Neutrophil (primary cell): ENCODE measurements around the gene MAPK11.

Source experiments
- H3K27ac ChIP-seq: fragments of 200-600 bp; sonication (generic); 2 replicates; pipeline ENCODE4 v1.5.1; 2016; ENCODE audit warnings: mild to moderate bottlenecking, moderate library complexity
- H3K27me3 ChIP-seq: fragments of 200-600 bp; sonication (generic); 2 replicates; pipeline ENCODE4 v1.6.0; 2016; ENCODE audit warnings: mild to moderate bottlenecking
- H3K36me3 ChIP-seq: fragments of 200-600 bp; sonication (generic); 2 replicates; pipeline ENCODE4 v1.5.1; 2017
- H3K4me1 ChIP-seq, 2 experiments: fragments of 200-600 bp in 1 of 2; sonication (generic) in 1 of 2; 1 replicate in 1 of 2; 2 replicates in 1 of 2; pipeline versions ENCODE4 v1.5.1 to v1.6.1; 2013 to 2016; ENCODE audit warnings: low read depth in 1 of 2, low read length in 1 of 2, mild to moderate bottlenecking in 1 of 2, moderate library complexity in 1 of 2; ENCODE audit not compliant: control insufficient read depth in 1 of 2, insufficient read depth in 1 of 2
- H3K4me3 ChIP-seq, 2 experiments: fragments of 200-600 bp in 1 of 2; sonication (generic) in 1 of 2; 1 replicate in 1 of 2; 2 replicates in 1 of 2; pipeline ENCODE4 v1.5.1; 2013 to 2016; ENCODE audit warnings: low read depth in 1 of 2, low read length in 1 of 2, mild to moderate bottlenecking in 1 of 2, moderate library complexity in 1 of 2
- H3K9me3 ChIP-seq: fragments of 200-600 bp; sonication (generic); 2 replicates; pipeline ENCODE4 v1.5.1; 2016
- TF ChIP-seq, protein P1 (sequence below): fragments of 200-600 bp; sonication (generic); IDR thresholded peaks from 2 replicates; pipeline ENCODE4 v1.5.1; 2016; ENCODE audit warnings: antibody characterized with exemption

Gene MAPK11

DNA sequence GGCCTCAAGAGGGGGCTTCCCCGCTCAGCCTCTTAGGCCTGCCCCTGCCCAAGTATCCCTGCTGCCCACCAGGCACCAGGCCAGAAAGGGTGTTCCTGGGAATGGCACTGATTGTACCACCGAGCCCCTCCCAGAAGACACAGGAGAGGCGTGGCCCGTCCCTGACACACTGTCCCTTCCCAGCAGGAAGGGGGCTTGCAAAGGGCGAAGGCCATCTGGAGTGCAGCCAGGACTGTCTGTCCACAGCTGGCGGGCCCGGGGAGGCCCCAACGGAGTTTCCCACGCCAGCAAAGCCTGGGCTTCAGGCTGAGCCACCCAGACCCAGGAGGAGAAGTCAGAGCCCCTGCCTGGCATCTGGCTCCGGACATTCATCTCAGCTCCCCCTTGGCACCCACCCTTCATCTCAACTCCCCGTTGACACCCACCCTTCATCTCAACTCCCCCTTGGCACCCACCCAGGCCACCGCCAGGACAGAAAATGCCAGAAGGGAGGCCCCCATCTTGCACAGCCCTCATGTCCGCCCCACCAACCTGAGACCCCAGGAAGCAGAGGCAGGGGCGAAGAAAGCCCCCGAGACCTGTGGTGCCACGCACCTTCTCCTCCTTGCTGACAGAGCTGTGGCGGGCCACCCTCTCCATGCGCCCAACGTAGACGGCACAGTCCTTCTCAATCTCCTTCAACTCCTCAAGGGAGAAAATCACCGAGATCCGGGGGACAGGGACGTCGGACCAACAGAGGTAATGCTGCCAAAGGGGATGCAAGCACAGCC lies 44.8 kb downstream of the MAPK11 start:
- Histone ChIP-seq H3K4me3 (no peak overlapping the region), H3K4me1 (no peaks in the 10 kb centered on the region), H3K9me3 (no peaks in the 10 kb centered on the region), H3K27ac (no peak overlapping the region), H3K36me3 (peaks cover 93% of the 10 kb centered on the region), H3K27me3 (no peaks in the 10 kb centered on the region)
- TF ChIP-seq, protein P1, sequence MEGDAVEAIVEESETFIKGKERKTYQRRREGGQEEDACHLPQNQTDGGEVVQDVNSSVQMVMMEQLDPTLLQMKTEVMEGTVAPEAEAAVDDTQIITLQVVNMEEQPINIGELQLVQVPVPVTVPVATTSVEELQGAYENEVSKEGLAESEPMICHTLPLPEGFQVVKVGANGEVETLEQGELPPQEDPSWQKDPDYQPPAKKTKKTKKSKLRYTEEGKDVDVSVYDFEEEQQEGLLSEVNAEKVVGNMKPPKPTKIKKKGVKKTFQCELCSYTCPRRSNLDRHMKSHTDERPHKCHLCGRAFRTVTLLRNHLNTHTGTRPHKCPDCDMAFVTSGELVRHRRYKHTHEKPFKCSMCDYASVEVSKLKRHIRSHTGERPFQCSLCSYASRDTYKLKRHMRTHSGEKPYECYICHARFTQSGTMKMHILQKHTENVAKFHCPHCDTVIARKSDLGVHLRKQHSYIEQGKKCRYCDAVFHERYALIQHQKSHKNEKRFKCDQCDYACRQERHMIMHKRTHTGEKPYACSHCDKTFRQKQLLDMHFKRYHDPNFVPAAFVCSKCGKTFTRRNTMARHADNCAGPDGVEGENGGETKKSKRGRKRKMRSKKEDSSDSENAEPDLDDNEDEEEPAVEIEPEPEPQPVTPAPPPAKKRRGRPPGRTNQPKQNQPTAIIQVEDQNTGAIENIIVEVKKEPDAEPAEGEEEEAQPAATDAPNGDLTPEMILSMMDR = no peak

DNA sequence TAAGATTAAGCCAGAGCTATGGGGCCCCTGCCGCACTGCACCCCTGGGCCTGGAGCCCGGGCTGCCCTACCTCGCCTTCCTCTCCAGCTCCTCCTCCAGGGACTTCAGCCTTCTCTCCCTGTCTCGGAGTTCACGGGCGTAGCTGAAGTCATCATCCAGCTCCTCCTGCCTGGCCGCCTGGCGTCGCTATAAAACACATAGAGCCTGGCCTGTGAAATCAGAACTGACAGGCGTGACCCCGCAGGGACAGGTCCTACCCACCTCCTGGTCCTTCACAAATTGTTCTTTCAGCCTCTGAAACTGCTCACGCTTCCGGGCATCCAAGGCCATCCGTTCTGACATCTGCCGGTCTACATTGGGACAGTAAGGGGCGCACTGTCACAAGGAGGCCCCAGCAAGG lies 46.1 kb downstream of the MAPK11 start:
- peaks cover 99% of the 10 kb centered on the region for H3K36me3 ChIP-seq
- H3K27me3 ChIP-seq = no peaks in the 10 kb centered on the region
- H3K9me3 ChIP-seq = no peaks in the 10 kb centered on the region
- H3K27ac ChIP-seq = no peak overlapping the region
- TF ChIP-seq, protein P1 = no peak
- no peaks in the 10 kb centered on the region for H3K4me1 ChIP-seq
- no peak overlapping the region for H3K4me3 ChIP-seq

DNA sequence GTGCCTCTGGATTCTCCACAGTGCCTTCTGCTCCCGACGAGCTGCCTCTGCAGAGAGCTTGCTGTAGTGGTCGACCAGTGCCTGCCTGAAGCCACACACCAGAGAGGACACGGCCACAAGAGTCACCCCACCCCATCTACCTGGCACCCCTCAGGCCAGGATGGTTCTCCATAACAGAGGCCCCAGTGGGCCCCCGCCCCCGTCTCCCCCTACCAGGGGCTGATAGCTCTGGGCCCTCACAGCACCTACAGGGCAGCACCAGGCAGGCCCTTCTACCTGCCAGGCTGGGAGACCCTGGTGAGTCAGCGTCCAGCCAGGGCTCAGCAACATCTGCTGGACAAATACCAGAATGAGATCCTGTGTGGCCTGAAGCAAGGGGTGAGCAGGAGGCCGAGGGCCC lies 47.7 kb downstream of the MAPK11 start:
- Histone ChIP-seq H3K4me1 (no peaks in the 10 kb centered on the region), H3K27ac (no peak overlapping the region), H3K27me3 (no peaks in the 10 kb centered on the region), H3K9me3 (no peaks in the 10 kb centered on the region), H3K36me3 (peaks cover 99% of the 10 kb centered on the region), H3K4me3 (no peak overlapping the region)
- TF ChIP-seq, protein P1 = no peak

DNA sequence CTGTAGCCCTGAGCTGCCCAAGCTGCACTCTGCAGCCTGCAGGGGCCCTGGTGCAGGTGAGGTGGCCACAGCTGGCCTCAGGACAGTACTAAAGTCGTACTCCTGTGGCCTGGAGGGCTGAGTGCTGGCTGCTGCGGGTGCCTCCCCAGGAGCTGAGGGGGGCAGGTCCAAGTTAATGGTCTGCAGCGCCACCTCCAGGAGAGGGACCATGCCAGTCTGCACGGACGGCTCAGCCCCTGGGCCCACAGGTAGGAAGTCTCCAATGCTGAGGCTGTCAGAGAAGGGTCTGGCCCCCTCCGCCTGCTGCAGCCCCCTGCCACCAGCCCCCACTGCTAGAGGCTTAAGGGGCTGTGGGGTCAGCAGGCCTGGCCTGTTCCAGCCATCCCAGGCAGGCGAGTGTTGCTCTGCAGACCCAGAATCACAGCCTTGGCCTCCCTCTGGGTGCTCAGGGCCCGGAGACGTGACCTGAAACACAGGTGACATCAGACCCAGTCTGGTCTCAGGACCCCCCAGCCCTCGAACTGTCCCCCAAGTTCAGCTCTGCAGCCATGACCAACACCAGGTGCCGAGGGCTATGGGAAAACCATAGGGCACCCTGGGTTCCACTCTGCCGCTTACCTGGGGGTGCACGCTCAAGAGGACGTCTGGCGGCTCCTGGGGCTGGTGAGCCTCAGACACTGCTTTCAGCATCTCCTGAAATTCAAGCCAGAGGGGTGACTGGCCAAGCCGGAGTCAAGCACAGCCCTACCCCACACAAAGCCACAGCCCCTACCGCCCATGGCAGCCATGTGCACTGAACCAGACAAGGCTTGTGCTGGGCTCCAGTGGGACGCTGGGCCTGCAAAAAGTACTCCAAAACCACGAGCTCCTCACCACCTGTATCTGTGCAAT lies 48.5 kb downstream of the MAPK11 start:
- Histone ChIP-seq H3K9me3 (no peaks in the 10 kb centered on the region), H3K27me3 (no peaks in the 10 kb centered on the region), H3K4me3 (no peak overlapping the region), H3K4me1 (no peaks in the 10 kb centered on the region), H3K27ac (no peak overlapping the region), H3K36me3 (peaks cover 99% of the 10 kb centered on the region)
- TF ChIP-seq, protein P1 = no peak

DNA sequence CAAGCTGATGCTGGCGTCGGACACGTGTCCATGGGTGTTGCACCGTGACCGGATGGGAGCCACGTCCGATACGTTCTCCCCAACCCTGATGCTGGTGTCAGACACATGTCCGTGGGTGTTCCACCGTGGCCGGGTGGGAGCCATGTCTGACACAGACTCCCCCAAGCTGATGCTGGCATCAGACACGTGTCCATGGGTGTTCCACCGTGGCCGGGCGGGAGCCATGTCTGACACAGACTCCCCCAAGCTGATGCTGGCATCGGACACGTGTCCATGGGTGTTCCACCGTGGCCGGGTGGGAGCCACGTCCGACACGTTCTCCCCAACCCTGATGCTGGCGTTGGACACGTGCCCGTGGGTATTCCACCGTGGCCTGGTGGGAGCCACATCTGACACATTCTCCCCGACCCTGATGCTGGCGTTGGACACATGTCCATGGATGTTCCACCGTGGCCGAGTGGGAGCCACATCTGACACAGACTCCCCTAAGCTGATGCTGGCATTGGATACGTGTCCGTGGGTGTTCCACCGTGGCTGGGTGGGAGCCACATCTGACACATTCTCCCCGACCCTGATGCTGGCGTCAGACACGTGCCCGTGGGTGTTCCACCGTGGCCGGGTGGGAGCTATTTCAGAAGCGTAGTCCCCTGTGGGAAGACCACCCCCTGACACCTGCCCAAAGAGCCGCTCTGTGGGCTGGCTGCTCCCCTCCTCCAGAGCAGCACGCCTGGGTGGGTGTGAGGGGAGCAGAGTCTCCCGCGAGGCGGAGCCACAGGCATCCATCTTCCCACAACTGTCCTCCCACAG lies 49.4 kb downstream of the MAPK11 start:
- Histone ChIP-seq H3K4me1 (no peaks in the 10 kb centered on the region), H3K4me3 (no peak overlapping the region), H3K27me3 (no peaks in the 10 kb centered on the region), H3K9me3 (no peaks in the 10 kb centered on the region), H3K36me3 (peaks cover 99% of the 10 kb centered on the region), H3K27ac (no peak overlapping the region)
- TF ChIP-seq, protein P1 = no peak
